ENCODE data around the gene MSH4.

GRCh38 chr1:75797273-75797588, 549 bp downstream of the MSH4 start:
- TF ChIP-seq POLR2A (IDR thresholded peaks at IDR 0.05; ENCODE audit: low read depth, low read length) (no peak; the same call in 1 of the 2 replicates), TAF1 (IDR thresholded peaks at IDR 0.05; ENCODE audit: low read depth, low read length) (no peak), POLR2AphosphoS5 (IDR thresholded peaks at IDR 0.05; ENCODE audit: low read depth, low read length) (no peak), SPI1 (IDR thresholded peaks at IDR 0.05; ENCODE audit: low read depth, low read length) (no peak), POU2F2 (IDR thresholded peaks at IDR 0.05; ENCODE audit: low read depth, low read length) (no peak)
